Activated CD8-positive, alpha-beta memory T cell treated with anti-CD3 and anti-CD28 coated beads, Interleukin-2, amount 50 U/mL, for 1 hour (primary cell): Measurements from ENCODE around the gene CALM3.
"Not testable (repeated sequence)": the region's sequence is repeated elsewhere in the genome, so short reads cannot be mapped to it uniquely, and the experiment has no call there.

Source experiments
- DNase-seq: peaks from one replicate; pipeline ENCODE4 v3.0.0-alpha.2; 2020; ENCODE audit errors: extremely low read depth

Gene CALM3

DNA sequence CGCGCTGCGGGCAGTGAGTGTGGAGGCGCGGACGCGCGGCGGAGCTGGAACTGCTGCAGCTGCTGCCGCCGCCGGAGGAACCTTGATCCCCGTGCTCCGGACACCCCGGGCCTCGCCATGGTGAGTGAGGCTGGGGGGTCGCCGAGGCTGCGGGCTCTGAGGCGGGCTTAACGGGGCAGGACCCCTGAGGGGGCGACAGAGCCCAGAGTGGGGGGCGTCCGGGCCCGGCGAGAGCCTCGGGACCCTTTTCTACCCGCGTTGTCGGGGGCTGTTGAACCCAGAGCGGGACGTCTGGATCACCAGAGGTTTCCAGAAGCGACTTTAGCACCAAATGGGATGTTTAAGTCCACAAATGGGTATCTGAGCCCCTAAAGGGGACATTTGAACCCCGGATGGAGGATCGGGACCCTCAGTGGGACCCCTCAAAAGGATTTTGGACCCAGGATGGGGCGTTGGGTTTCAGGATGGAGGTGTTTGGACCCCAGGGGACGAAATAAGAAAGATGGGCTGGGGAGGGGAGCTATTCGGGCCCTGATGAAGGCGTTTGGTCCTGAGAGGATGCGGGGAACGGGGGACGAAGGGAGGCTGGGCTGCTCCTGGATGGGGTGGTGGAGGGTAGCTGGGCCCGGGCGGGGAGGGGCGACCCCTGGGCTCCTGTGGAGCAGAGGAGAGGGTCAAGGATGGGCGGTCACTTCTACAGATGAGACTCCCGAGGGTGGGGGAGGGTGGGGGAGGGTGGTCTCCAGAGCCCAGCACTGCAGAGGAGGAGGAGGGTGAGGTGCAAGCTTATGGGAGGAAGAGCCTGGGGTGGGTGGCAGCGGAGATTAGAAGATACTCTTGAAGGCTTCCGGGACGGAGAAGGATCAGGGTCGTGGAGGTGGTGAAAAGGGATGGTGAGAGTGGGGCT is at the start of gene CALM3:
Gene CALM3, plus strand, starts transcription at position 13 of the 907 bp plus-strand sequence. Its CDS starts 105 bp downstream, at position 118.
- DNase-seq, result no peak

DNA sequence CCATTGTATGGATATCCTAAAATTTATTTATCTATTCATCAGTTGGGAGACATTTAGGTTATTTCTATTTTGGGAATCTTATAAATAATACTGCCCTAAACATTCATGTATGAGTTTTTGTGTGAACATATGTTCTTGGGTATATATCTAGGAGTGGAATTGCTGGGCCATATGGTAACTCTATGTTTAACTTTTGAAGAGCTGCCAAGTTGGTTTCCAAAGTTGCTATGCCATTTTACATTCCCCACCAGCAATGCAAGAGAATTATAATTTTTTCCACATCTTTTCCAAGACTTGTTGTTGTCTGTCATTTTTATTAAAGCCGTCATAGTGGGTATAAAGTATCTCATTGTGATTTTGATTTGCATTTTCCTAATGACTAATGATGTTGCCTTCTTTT is 48.2 kb upstream of the CALM3 start:
- DNase-seq, result no peak

DNA sequence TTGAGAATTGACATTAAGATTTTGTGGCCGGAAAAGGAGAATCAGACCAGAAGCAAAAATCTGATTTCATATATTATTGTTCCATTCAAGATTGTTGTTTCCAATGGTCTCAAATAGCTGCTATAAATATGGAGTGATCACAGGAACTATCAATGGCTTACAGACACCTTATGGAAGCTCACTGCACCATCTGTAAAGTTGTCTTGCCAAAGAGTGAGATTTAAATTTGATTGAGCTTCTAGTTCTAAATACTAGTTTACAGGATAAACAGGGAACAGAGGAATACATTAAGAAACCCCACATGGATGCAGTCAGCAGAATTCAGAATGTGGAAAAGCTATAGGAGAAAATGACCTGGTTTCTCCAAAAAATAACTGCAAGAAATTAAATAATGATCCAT is 47.0 kb upstream of the CALM3 start:
- DNase-seq, result no peak

DNA sequence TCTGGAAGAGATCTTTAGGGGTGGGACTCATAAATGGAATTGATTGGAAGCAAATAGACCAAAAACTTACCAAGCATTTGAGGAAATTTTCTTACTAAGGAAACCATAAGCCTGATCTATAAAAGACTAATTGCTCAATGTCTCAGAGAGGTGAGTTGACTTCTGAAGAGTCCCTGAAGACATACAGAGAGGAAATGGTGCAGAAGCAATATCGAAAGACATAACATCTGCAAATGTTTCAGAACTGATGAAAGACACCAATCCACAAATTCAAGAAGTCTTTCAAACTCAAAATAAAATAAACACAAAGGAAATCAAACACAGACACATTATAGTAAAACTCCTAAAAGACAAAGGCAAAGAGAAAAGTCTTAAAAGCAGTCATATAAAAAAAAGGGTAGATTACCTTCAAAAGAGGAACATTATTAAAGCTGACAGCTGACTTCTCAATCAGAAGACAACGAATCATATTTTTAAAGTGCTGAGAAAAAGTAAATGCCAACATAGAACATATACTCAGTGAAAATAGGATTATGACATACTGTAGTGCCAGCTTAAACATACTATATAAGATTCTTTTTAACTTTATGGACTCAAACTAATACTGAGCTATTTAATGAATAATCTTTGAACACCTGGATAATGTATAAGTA is 45.4 kb upstream of the CALM3 start:
- no peak for DNase-seq

DNA sequence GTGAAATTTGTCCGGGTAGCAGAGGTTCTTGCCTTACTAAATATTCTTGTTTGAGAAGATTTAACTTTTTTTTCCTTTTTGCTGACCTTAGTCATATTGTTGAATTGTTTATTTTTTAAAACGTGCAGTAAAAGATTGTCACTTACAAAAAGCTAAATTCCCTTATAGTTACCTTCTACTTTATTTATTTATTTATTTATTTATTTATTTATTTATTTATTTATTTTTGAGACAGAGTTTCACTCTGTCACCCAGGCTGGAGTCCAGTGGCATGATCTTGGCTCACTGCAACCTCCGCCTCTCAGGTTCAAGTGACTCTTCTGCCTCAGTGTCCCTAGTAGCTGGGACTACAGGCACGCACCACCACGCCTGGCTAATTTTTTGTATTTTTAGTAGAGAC is 44.7 kb upstream of the CALM3 start:
- not testable (repeated sequence) for DNase-seq

DNA sequence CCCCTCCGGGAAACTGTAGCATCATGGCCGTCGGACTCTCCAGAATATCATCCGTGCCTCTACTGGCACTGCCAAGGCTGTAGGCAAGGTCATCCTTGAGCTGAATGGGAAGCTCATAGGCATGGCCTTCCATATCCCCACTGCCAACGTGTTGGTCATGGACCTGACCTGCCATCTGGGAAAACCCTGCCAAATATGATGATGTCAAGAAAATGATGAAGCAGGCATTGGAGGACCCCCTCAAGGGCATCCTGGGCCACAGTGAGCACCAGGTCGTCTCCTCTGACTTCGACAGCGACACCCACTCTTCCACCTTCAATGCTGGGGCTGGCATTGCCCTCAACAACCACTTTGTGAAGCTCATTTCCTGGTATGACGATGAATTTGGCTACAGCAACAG is 41.9 kb upstream of the CALM3 start:
- DNase-seq, result no peak

DNA sequence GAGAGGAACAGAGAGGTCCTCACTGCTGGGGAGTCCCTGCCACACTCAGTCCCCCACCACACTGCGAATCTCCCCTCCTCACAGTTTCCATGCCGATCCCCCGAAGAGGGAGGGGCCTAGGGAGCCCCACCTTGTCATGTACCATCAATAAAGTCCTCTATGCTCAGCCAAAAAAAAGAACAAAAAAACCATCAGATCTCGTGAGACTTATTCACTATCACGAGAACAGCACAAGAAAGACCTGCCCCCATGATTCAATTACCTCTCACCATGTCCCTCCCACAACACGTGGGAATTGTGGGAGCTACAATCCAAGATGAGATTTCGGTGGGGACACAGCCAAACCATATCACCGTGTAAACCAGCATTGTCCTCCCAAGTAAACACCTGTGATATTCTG is 41.5 kb upstream of the CALM3 start:
- DNase-seq, result not testable (repeated sequence)

DNA sequence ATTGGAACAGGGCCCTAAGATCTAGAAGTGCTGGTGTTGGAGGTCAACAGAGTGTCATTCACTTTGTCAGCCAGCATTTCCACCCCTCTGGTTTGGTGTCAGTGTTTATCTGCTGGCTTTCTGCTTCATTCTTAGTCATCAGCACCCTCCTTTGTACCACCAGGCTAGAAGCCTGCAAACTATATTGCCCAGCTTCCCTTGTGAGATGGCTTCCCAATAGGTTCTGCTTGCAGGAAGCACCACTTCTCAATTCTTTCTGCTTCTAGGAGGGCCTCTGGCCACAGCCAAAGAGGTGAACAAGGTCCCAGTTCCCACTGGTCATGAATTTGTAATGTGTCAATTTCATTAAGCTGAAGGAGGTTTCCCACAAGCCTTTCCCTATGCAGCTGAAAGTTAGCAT is 36.4 kb upstream of the CALM3 start:
- no peak for DNase-seq

DNA sequence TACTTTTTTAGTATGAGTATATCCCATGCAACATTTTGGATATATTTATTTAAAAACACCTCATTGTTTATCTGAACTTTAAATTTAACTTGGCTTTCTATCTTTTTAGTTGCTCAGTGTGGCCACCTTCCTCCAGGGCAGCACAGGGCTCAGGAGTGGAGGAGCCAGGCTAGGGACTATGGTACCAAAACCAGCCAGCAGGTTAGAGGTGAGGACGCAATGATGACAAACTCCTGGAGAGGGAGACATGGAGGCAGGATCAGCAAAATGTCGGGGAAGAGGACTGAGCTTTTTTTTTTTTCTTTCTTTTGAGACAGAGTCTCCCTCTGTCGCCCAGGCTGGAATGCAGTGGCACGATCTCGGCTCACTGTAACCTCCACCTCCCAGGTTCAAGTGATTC is 29.6 kb upstream of the CALM3 start:
- no peak for DNase-seq

DNA sequence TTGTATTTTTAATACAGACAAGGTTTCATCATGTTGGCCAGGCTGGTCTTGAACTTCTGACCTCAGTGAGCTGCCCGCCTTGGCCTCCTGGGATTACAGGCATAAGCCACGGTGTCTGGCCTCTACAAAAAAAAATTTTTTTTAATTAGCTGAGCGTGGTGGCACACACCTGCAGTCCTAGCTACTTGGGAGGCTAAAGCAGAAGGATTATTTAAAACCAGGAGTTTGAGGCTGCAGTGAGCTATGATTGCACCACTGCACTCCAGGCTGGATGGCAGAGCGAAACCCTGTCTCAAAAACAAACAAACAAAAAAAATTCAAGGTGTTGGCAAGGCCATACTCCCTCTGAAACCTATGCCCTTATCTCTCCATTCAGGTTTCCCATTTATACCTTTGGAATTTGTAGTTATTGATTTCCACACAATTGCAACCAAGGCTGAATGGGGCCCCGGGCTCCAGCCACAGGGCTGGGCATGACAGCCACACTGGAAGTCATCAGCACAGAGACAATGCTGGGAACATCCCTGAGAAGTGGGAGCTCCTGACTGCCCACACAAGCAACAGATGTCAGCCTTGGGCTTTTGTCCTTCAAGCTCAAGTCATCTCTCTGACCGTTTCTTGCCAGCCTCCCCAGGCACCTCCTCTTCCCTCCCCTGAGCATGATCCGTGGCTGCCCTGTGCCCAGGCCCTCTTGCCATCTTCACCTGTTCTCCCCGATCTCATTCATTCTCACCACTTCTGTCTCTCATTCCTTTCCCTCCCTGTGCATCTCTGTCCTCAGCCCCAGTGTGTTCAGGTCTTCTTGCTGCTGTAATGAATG is 27.2 kb upstream of the CALM3 start:
- DNase-seq, result no peak

DNA sequence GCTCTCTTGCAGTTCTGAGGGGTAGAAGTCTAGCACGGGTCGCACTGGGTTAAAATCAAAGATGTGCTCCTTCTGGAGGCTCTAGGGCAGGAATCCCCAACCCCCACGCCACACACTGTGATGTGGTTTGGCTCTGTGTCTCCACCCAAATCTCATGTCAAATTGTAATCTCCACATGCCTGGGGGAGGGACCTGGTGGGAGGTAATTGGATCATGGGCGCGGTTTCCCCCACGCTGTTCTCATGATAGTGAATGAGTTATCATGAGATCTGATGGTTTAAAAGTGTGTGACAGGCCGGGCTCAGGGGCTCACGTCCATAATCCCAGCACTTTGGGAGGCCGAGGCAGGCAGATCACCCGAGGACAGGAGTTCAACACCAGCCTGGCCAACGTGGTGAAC is 26.6 kb upstream of the CALM3 start:
- no peak for DNase-seq

DNA sequence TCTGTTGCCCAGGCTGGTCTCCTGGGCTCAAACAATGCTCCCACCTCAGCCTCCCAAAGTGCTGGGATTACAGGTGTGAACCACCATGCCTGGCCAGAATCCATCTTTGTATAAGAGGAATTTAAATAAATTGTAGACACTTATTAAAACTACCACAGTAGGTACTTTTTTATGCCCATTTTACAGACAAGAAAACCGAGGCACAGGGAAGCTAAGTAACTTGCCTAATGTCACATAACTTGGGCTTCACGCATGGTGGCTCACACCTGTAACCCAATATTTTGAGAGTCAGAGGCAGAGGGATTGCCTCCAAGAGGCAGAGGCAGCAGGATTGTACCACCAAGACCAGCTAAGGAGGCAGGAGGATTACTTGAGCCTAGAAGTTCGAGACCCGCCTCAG is 22.7 kb upstream of the CALM3 start:
- no peak for DNase-seq

DNA sequence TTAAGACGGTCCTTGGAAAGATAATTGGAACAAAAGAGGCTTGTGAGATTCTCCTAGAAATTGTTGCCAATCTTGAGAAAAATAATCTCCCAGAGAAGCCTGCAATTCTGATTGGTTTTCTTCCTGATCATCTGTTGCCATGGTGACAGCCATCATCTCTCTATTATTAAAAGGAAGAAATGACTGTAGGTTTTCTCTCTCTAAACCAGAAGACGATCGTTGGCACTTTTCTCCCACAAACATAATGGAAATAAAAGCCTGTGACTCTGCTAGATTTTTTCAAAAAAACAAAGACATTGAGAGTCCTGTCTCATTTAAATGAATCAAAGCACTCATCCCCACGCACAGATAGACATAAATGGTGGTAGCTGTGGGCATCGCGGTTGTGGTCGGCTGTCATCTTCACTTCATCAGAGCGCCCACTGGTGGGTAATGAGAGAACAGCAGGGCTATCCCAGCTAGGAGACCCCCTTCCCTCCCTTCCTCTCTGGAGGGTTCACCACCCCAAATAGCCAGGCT is 21.7 kb upstream of the CALM3 start:
- DNase-seq, result no peak

DNA sequence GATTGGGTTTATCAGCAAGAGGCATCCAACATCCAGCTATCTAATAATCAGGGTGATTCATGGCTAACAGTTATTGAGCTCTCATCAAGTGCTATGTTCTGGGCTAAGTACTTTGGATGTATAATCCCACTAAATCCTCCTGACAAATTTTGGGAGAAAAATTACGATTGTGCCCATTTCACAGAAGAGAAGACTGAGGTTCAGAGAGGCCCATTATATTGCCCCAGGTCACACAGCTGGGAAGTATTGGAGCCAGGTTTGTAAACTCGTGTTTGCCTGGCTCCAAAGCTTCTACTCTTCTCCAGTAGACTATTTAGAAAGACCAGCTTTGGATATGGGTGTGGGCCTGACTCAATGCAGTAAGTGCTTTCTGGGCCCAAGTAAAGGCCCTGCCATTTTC is 20.9 kb upstream of the CALM3 start:
- no peak for DNase-seq

DNA sequence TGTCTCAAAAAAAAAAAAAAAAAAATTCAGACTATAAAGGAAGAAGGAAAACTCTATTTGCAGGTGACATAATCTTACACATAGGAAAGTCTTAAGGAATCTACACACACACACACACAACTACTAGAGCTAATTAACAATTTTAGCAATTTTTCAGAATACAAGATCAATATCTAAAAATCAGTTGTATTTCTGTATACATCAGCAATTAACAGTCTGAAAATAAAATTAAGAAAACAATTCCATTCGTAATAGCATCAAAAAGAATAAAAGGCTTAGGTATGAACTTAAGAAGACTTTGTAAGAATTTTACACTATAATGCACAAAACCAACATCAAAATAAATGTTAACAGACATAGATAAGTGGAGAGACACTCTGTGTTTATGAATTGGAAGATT is 15.6 kb upstream of the CALM3 start:
- DNase-seq, result no peak

DNA sequence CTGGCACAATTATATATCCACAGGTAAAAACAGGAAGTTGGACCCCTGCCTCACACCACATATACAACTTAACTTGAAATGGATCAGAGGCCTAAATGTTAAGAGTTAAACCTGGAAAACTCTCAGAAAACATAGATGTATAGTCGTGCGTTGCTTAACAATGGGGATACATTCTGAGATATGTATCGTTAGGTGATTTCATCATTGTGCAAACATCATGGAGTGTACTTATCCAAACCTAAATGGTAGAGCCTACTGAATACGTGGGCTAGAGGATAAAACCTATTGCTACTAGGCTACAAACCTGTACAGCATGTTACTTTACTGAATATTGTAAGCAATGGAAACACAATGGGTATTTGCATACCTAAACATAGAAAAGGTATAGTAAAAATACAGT is 14.8 kb upstream of the CALM3 start:
- no peak for DNase-seq

DNA sequence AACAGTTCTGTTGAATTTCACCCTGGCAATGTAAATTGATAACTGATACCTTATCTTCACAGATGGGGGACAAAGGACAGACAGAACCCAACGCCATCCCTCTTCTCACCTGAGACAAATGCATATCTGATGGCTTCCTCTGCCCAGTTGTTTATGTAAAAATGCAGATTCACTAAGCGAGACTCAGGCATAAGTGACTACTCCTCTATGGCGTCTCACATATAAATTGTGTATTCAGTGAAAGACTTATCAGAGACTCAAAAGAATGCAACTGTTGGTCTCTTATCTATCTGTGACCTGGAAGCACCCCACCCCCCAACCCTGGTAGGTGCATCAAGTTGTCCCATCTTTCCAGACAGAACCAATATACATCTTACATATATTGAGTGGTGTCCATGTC is 13.3 kb upstream of the CALM3 start:
- DNase-seq, result no peak

DNA sequence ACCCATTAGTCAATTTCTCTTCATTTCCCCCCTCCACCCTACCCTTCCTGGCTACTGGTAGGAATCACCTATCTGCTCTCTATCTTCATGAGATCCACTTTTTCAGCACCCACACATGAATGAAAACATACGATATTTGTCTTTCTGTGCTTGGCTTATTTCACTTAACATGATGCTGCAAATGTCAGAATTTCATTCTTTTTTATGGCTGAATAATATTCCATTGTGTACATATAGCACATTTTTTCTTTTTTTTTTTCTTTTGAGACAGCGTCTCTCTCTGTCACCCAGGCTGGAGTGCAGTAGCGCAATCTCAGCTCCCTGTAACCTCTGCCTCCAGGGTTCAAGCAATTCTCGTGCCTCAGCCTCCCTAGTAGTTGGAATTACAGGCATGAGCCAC is 9.9 kb upstream of the CALM3 start:
- DNase-seq, result no peak

DNA sequence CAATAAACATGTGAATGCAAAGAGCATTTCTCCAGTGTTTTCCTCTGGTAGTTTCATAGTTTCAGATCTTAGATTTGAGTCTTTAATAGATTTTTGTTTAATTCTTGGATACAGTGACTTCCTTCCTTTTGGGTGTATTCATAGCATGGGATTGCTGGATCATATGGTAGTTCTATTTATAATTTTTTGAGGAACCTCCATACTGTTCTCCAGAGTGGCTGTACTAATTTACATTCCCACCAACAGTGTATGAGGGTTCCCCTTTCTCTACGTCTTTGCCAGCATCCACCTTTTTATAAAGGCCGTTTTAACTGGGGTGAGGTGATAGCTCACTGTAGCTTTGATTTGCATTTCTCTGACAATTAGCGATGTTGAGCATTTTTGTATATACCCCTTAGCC is 9.3 kb upstream of the CALM3 start:
- DNase-seq, result no peak

DNA sequence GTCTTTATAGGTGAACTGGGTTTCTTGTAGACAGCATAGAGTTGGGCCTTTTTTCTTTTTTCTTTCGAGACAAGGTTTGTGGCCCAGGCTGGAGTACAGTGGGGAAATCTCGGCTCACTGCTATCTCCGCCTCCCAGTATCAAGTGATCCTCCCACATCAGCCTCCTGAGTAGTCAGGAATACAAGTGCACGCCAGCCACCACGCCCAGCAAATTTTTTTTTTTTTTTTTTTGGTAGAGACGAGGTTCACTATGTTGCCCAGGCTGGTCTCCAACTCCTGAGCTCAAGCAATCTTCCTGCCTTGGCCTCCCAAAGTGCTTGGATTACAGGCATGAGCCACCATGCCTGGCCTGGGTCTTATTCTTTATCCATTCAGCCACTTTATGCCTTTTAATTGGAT is 5.1 kb upstream of the CALM3 start:
- no peak for DNase-seq

DNA sequence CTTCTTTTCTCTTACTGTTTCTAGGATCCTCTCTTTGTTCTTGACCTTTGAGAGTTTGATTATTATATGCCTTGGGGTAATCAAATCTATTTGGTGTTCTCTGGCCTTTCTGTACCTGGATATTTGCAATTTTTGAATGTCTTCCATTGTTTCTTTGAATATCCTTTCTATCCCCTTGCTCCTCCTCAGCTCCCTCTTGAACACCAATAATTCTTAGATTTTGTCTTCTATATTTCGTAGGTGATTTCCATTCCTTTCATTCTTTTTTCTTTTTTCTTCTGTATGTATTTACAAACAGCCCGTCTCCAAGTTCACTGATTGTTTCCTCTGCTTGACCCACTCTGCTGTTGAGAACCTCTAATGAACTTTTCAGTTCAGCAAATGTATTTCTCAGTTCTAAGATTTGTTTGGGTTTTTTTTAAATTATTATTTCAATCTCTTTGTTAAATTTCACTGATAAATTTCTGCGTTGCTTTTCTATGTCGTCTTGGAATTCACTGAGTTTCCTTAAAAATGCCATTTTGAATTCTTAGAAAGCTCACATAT is 2.7 kb upstream of the CALM3 start:
- DNase-seq, result no peak
